ENCODE results near the gene CD300LF.

DNA sequence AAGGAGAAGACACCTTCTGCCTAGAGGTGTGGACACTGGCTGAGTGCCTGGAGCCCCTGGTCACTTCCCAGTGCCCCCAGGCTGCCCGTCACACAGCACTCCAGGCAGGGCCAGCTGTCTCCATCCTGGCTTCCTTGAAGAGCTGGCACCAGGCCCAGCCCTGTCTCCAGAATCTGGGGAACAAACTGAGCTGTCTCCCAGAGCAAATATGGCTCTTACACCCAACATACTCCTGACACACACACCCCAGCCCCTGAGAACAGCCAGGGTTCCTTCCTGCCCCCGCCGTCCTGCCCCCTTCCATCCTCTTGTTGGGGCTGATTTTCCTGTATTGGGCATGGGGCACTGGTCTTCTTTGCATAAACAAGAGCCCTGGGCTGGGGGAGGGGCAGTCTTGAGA lies 44.8 kb upstream of the CD300LF start:
- TF ChIP-seq, protein P1, sequence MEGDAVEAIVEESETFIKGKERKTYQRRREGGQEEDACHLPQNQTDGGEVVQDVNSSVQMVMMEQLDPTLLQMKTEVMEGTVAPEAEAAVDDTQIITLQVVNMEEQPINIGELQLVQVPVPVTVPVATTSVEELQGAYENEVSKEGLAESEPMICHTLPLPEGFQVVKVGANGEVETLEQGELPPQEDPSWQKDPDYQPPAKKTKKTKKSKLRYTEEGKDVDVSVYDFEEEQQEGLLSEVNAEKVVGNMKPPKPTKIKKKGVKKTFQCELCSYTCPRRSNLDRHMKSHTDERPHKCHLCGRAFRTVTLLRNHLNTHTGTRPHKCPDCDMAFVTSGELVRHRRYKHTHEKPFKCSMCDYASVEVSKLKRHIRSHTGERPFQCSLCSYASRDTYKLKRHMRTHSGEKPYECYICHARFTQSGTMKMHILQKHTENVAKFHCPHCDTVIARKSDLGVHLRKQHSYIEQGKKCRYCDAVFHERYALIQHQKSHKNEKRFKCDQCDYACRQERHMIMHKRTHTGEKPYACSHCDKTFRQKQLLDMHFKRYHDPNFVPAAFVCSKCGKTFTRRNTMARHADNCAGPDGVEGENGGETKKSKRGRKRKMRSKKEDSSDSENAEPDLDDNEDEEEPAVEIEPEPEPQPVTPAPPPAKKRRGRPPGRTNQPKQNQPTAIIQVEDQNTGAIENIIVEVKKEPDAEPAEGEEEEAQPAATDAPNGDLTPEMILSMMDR (conservative IDR thresholded peaks at IDR 0.05; ENCODE audit: low read length), result no peak
- TF ChIP-seq EZH2phosphoT487 (IDR thresholded peaks at IDR 0.05; ENCODE audit: borderline replicate concordance), result no peak
